ENCODE measurements around the gene KIAA0825. TPM values are rescaled to one million over a fixed set of nuclear protein-coding genes. Genes with fewer than 3 reads are reported as not detected.

The KIAA0825 gene
- total and polyA plus RNA-seq, 2 of the 8 experiments (the other 6 are each of a cell fraction or from before 2014, with no cell fraction given): 0.60 to 1.0 TPM

GRCh38 chr5:94209272-94209671, 409.1 kb downstream of the KIAA0825 start:
- peaks cover 0 to 14% of the 10 kb centered on the region in 2 experiments; a peak in 1 of 4 replicates for H3K79me2 ChIP-seq (ENCODE audit: control insufficient read depth in 1 of 2, insufficient read depth in 2 of 2, low read length in 2 of 2)
- ChIA-PET POLR2A (ENCODE audit: partially characterized antibody) (interaction anchor here (0.8 kb wide), 1 partner anchor 15 kb away, joined by 4 read pairs; no protein-coding TSS in a partner anchor), CTCF (ENCODE audit: partially characterized antibody) (interaction anchor here (0.6 to 2.1 kb wide), 5 partner anchors 9 to 315 kb away, joined by 3 to 10 read pairs (median 3); no protein-coding TSS in a partner anchor)
- H2AK5ac ChIP-seq (ENCODE audit: low read depth, low read length): no peak overlapping the region
- no peak overlapping the region for H2AFZ ChIP-seq (ENCODE audit: low read length)
- no peak overlapping the region for H2BK5ac ChIP-seq (ENCODE audit: low read depth, low read length)
- H2BK15ac ChIP-seq (ENCODE audit: low read length): no peak overlapping the region
- no peak for TF ChIP-seq BRCA1 (IDR thresholded peaks at IDR 0.05; ENCODE audit: low read depth, low read length)
- TF ChIP-seq POLR2A (IDR thresholded peaks at IDR 0.05; ENCODE audit: control extremely low read depth in 1 of 2, low read depth in 2 of 2, low read length in 2 of 2): no peak
- TF ChIP-seq RFX5 (IDR thresholded peaks at IDR 0.05; ENCODE audit: borderline replicate concordance, low read depth, low read length): no peak
- TF ChIP-seq EP300 (IDR thresholded peaks at IDR 0.05; ENCODE audit: borderline replicate concordance in 1 of 2, low read depth in 2 of 2, low read length in 2 of 2): no peak
- TF ChIP-seq KDM1A (IDR thresholded peaks at IDR 0.05; ENCODE audit: borderline replicate concordance, low read length): no peak
- no peak for TF ChIP-seq CBX5 (IDR thresholded peaks at IDR 0.05; ENCODE audit: low read depth, low read length)
- TF ChIP-seq ZNF274 (IDR thresholded peaks at IDR 0.05; ENCODE audit: borderline replicate concordance, extremely low read depth, low read length): no peak
- TF ChIP-seq GTF2F1 (IDR thresholded peaks at IDR 0.05; ENCODE audit: borderline replicate concordance, low read depth, low read length): no peak
- no peak for TF ChIP-seq TAF7 (optimal IDR thresholded peaks at IDR 0.05; ENCODE audit: borderline replicate concordance, low read depth, low read length)
- TF ChIP-seq JUN (IDR thresholded peaks at IDR 0.05; ENCODE audit: low read depth, low read length): no peak
- TF ChIP-seq ATF3 (IDR thresholded peaks at IDR 0.05; ENCODE audit: insufficient read depth, low read depth, low read length): no peak
- TF ChIP-seq MAX (IDR thresholded peaks at IDR 0.05): no peak
- TF ChIP-seq SRF (IDR thresholded peaks at IDR 0.05; ENCODE audit: low read depth, low read length): no peak
- H4K8ac ChIP-seq (ENCODE audit: extremely low read depth, insufficient read depth, low read length): no peak overlapping the region
- no peak overlapping the region for H3K14ac ChIP-seq (ENCODE audit: insufficient read length)
- H4K91ac ChIP-seq (replicated peaks; ENCODE audit: insufficient read length, low read length): no peak overlapping the region
- no peak overlapping the region for H3K23ac ChIP-seq (ENCODE audit: insufficient read length)
- H3K36me3 ChIP-seq (ENCODE audit: control insufficient read depth in 2 of 4, insufficient read depth in 4 of 4, low read length in 3 of 4): peaks cover 0 to 2% (median 0%) of the 10 kb centered on the region in 4 experiments; a peak in 2 of 8 replicates
- H4K5ac ChIP-seq (ENCODE audit: insufficient read length, low read depth, low read length): no peak overlapping the region
- no peaks in the 10 kb centered on the region for H3K27me3 ChIP-seq (replicated peaks in 1 of 4; ENCODE audit: control insufficient read depth in 3 of 4, extremely low read depth in 1 of 4, insufficient read depth in 3 of 4, low read length in 3 of 4)
- no peak overlapping the region for H3K9ac ChIP-seq (replicated peaks in 1 of 4; ENCODE audit: extremely low read depth in 1 of 4, low read depth in 3 of 4, low read length in 3 of 4)
- H3K9me3 ChIP-seq (ENCODE audit: insufficient read depth in 2 of 2, low read depth in 1 of 2, low read length in 1 of 2): no peaks in the 10 kb centered on the region
- WGBS, 2 experiments (ENCODE audit: extremely low coverage in 1 of 2, insufficient coverage in 1 of 2, insufficient read length in 1 of 2, insufficient replicate concordance in 2 of 2, low coverage in 1 of 2, low lambda C conversion rate in 2 of 2, missing lambda C conversion rate in 1 of 2): 95% methylated on average over 3 of the region's 3 CpGs; no CpG with 5 or more reads in 1 of the 2 experiments
- H4K20me1 ChIP-seq (replicated peaks in 1 of 2; ENCODE audit: control insufficient read depth in 1 of 2, insufficient read depth in 2 of 2, low read length in 2 of 2): peaks cover 3 to 9% of the 10 kb centered on the region in 2 experiments
- FAIRE-seq (peak; percentile 19), DNase-seq (ENCODE audit: low read depth in 1 of 2, low spot score in 2 of 2) (no peak)
- H3K23me2 ChIP-seq (ENCODE audit: low read depth, low read length): no peaks in the 10 kb centered on the region
- H3K4me2 ChIP-seq (ENCODE audit: insufficient read depth in 1 of 2, low read depth in 2 of 2, low read length in 2 of 2): no peak overlapping the region
- H2BK12ac ChIP-seq (ENCODE audit: low read depth, low read length): no peak overlapping the region
- no peak overlapping the region for H3K18ac ChIP-seq (ENCODE audit: extremely low read depth, low read length)
- no peak overlapping the region for H3K4me3 ChIP-seq (ENCODE audit: extremely low read depth in 1 of 4, insufficient read depth in 2 of 4, low read depth in 3 of 4, low read length in 4 of 4)
- H3K4me1 ChIP-seq (replicated peaks in 1 of 4; ENCODE audit: control insufficient read depth in 3 of 4, insufficient read depth in 4 of 4, low read length in 3 of 4): peaks cover 0 to 3% (median 0%) of the 10 kb centered on the region in 4 experiments; a peak in 1 of 7 replicates
- H3K56ac ChIP-seq (replicated peaks; ENCODE audit: insufficient read length, low read depth, low read length): no peak overlapping the region
- no peak overlapping the region for H3K27ac ChIP-seq (ENCODE audit: low read depth, low read length)
- H3K79me1 ChIP-seq (ENCODE audit: low read depth, low read length): peaks cover 2% of the 10 kb centered on the region
- H3K4ac ChIP-seq (replicated peaks; ENCODE audit: insufficient read length, low read depth, low read length): no peak overlapping the region
- no peak overlapping the region for H2BK120ac ChIP-seq (replicated peaks; ENCODE audit: low read depth, low read length)
- H2BK20ac ChIP-seq (ENCODE audit: low read length): no peak overlapping the region
